NCI-H146 (cell line): ENCODE measurements around the gene OR8G1.
"Not testable (repeated sequence)": the region's sequence is repeated elsewhere in the genome, so short reads cannot be mapped to it uniquely, and the experiment has no call there.

Source experiments
- DNase-seq: peaks from one replicate; lab custom pipeline; 2025; lab: John Stamatoyannopoulos, UW

The OR8G1 gene

DNA sequence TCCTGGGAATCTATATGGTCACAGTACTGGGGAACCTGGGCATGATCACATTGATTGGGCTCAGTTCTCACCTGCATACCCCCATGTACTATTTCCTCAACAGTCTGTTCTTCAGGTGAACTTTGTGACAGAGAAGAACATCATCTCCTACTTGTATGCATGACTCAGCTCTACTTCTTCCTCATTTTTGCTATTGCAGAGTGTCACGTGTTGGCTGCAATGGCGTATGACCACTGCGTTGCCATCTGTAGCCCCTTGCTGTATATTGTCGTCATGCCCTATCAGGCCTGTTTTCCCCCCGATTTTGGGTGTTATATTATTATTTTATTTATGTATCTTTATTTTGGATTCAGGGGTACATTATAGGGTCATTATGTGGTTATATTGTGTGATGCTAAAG lies 2.4 kb upstream of the OR8G1 start:
- DNase-seq = no peak

DNA sequence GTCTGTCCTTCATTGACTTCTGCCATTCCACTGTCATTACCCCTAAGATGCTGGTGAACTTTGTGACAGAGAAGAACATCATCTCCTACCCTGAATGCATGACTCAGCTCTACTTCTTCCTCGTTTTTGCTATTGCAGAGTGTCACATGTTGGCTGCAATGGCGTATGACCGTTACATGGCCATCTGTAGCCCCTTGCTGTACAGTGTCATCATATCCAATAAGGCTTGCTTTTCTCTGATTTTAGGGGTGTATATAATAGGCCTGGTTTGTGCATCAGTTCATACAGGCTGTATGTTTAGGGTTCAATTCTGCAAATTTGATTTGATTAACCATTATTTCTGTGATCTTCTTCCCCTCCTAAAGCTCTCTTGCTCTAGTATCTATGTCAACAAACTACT lies 9.0 kb downstream of the OR8G1 start:
- DNase-seq = not testable (repeated sequence)

DNA sequence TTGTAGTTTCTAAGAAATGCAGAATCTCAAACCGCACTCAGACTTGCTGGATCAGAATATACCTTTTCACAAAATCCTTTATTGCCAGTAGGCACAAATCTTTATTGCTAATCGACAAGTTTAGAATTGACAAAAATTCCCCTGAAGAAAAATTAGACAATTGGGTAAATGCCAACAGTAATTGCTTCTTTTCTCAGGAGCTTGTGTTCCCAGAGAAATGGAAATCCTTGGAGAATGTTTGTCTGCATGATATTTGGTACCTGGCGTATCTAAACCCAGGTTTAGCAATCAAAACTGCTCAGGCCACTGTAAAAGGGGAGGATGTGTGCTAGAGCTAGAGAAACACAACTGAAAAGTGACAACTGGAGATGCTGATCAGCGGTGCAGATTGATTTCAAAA lies 15.2 kb downstream of the OR8G1 start, which contains the start of gene OR8G5:
Gene OR8G5 (plus strand): TSS at position 301 of the 400 bp plus-strand sequence. CDS start 8,556 bp downstream, outside the sequence.
- DNase-seq = no peak

DNA sequence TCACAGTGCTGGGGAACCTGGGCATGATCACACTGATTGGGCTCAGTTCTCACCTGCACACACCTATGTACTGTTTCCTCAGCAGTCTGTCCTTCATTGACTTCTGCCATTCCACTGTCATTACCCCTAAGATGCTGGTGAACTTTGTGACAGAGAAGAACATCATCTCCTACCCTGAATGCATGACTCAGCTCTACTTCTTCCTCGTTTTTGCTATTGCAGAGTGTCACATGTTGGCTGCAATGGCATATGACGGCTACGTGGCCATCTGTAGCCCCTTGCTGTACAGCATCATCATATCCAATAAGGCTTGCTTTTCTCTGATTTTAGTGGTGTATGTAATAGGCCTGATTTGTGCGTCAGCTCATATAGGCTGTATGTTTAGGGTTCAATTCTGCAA lies 24.1 kb downstream of the OR8G1 start:
- DNase-seq = not testable (repeated sequence)

DNA sequence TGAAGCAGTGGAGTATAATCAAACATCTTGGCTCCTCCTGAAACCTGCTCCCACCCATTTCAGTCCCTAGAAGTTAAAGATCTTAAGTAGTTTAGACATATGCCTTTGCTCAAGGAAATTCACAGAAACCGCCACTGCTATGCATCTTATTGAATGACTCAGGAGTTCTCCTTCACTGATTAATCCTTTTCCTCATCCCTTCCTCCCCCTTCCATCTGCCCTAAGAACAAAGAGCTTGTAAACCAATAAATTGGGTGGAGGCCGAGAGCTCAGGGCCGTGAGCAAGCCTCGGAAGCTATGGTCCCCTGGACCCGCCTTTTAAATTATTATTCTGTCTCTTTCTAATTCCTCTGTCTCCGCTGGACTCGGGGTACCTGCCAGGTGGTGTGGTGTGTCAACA lies 30.0 kb downstream of the OR8G1 start:
- not testable (repeated sequence) for DNase-seq

DNA sequence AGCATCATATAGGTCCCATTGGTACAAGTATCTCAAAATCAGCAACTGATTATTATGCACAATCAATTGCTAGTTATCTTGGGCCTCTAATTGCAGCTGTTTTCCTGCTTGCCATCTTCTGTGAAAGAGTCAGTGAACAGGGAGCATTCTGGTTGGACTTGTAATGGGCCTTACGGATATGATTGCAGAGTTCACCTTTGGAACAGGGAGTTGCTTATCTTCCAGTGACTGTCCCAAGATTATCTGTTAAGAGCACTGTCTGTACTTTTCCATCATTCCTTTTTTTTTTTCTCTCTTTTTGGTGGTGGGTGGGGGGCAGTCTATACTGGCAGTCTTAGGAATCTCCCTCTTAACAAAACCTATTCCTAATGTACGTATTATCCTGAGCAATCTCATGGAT lies 33.1 kb downstream of the OR8G1 start:
- no peak for DNase-seq

DNA sequence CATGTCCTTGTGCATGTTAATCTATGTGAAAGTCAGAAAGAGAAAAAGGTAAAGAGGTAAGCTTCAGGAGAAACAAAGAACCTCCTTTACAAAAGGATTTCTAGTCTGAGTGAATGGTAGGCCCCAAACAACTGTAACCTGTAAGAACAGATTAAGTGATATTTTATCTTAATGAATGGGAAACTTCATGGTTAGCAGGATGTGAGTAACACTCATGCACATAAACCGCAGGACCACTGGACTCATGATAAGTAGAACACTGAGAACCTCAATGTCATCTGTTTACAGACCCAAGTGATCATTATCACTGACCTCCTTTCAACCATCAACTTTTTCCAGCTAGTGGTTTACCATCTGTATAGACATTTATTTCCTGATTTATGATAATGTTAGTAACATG lies 35.2 kb downstream of the OR8G1 start:
- DNase-seq = no peak

DNA sequence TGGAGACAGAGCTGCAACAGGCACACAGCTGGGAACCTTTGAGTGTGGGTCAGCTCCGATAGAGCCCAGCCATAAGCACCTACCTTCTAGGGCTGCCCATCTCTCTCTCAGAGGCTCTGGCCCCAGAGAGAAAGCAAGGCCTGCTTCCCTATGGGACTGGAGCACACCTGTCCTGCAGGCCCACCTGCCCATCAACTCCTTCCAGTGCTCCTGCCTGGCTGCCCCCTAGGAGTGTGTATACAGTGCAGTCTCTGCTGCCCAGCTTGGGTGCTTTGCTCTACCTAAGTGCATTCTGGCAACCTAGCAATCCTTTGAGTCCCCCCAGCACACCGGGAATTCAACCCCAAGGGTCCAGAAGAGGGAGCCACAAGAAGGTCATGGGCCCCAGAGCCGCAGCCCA lies 36.3 kb downstream of the OR8G1 start:
- DNase-seq = no peak

DNA sequence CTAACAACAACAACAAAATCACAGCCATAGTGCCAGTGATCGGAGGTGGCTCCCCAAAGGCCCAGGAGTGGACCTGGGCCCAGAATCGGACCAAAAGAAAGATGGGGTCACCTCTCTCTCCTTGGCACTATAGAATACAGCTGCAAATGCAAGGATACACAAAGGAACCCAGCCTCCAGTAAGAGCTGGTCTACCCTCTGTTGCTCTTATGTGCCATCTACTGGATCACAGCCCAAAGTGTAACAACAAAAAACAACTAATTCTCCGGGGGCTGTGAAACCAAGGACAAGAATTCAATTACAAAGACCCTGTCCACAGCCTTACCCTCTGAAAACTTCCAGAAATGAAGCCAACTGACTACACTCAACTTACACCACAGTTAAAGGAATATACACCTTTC lies 36.9 kb downstream of the OR8G1 start:
- DNase-seq = no peak

DNA sequence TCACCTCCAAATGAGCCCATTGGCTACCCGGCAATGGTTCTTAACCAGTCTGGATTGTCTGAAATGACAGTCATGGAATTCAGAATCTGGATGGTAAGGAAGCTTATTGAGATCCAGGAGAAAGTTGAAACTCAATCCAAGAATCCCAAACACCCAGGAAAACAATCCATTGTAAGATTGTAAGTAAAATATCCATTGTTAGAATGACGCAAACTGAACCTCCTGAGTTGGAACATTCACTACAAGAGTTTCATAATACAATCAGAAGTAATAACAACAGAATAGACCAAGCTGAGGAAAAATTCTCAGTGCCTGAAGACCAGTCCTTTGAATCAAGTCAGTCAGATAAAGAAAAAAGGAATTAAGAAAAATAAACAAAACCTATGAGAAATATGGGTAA lies 37.4 kb downstream of the OR8G1 start:
- no peak for DNase-seq

DNA sequence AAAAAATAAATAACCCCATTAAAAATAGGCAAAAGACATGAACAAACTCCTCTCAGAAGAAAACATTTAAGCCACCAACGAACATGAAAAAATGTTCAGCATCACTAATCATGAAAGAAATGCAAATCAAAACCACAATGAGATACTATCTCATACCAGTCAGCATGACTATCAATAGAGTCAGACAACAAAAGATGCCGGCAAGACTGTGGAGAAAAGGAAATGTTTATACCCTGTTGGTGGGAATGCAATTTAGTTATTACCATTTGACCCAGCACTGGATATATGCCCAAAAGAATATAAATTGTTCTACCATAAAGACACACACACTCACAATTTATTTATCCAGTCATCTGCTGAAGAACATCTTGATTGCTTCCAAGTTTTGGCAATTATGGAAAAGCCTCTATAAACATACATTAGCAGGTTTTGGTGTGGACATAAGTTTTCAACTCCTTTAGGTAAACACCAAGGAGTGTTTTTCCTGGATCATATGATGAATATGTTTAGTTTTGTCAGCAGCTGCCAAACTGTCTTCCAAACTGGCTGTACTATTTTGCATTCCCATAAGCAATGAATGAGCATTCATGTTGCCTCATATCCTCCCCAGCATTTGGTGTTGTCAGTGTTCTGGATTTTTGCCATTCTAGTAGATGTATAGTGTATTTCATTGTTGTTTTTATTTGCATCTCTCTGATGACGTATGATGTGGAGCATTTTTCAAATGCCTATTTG lies 44.9 kb downstream of the OR8G1 start:
- no peak for DNase-seq

DNA sequence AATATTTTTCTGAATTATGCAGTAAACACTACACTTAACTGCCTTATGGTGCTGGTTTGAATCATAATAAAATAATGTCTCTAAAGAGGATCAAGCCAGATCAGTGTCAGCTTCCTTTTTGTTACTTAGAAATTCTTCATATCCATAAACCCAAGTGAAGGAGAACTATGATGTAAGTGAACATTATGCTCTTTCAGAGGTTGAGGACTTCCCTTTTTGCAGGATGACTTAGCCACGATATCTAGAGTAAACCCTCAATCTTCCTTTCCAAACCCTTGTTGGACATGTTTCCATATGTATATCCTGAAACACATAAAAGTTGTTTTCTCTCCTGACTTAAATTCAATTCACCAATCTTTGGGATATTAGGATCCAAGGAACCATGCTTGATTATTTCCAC lies 53.8 kb downstream of the OR8G1 start:
- DNase-seq = no peak

DNA sequence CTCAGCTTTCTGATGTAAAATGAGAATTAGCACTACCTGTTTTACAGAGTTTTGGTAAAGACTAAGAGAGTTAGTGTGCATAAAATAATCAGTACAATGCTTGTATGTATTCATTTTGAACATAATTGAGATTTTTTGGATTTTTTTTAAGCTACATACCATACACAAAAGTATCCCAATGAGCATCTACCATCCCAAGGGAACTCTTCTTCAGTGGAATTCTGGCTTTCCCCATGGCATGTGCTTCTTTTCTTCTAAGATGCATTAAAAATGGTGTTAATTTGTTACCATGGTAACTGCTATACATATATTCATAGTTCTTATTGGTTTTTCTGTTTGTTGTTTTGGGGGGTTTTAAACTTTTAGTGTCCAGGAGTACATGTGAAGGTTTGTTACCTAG lies 55.1 kb downstream of the OR8G1 start:
- no peak for DNase-seq

DNA sequence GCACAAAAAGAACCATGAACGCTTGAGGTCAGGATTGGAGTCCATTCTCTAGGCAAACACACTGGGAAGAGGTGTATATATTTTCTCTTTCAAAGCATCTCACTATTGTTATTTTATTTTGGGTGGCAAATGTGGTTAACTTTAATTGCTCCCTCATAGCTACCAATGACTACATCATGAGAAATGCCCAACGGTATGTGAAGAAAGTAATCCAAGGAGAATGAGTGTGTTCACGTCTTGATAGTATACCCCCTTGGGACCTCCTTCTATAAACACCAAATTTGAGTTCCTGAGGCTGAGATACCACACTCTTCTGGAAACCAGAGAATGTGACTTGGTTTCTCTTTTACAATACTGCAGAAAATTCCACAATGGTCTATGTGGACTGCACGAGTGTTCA lies 57.0 kb downstream of the OR8G1 start:
- no peak for DNase-seq

DNA sequence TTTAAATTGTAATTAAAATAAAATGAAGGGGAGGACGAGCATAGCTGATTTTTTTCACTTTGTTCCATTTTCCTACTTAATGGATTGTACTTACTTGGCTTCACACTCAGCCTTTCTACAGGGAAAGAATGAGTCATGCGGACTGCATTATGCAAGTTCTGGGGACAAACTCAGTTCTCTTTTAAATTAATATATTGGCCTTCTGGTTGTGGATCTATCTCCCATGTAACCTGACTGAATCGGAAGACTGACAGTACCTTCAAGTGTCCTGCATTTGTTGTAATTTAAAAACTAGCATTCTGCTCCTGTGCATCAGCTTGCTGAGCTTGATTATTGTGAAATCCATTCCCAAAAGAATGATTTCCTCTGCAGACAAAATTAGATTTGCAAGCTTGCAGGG lies 60.7 kb downstream of the OR8G1 start:
- no peak for DNase-seq

DNA sequence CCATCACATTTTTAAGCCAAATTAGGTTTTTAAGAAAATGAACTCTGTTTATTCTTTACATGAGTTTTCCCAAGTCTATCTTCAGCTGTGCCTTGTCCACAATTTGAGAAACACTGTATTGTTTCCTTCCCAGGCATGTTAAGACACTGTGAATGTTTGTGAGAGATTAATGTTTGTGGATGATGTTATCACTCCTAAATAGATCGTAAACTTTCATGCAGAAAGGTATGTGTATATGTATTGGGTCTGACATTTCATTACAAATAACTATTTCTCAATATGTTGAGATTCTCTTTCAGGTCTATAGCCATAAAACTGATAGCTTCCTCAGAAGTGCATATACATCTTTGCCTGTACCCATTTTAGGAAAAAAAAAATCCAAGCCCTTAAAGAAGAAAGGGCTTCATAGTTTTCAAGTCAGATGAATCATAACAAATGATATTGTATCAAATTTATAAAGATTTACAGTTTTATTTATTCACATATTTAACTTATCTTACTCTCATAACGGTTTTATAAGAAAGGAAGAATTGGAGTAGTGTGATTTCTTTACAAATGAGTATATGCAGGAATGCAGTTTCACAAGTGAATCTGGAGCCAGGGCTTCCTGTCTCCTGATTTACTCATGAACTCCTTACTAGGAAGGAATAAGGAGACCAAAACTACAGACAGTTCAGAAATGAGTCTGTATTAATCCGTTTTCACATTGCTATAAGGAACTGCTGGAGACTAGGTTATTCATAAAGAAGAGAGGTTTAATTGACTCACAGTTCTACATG lies 61.6 kb downstream of the OR8G1 start:
- DNase-seq = no peak
